ENCODE measurements around the gene CLHC1.

The CLHC1 gene

DNA sequence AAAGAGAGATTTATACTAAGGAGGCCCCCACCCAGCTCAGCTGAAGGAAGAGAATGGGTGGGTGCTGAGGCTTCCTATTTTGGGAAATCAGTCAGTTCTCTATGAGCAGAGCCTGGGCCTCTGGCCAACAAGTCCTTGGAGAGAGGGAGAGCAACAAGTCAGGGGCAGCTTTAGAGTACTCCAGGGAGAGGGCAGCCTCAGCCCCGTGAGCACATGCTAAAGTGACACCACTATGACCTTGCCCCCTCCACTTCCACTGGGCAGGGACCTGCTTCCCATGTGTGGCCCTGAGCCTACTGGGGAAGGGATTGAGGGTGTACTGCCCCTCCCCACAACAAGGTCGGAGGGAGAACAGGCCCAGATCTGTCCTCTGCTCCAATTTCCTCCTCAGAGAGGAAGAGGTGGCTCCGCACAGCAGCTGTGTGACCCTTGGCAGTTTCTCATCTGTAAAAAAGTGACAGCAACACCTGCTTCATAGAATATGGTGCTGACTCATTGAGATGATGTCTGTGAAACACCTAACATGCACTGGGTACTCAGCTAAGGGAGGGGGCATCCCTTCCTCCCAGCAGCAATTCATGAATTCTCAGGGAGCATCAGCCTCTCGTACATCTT lies 72.9 kb downstream of the CLHC1 start:
- CTCF ChIA-PET, result interaction anchor here (0.6 to 0.8 kb wide), 3 partner anchors 39 to 118 kb away, joined by 3 to 6 read pairs (median 4); no protein-coding TSS in a partner anchor
- Histone ChIP-seq H3K4me3 (ENCODE audit: low read depth, low read length) (no peak overlapping the region), H3K27ac (ENCODE audit: extremely low read depth, low read depth, low read length) (no peak overlapping the region), H3K4me1 (ENCODE audit: control insufficient read depth, insufficient read depth, low read length) (peaks cover 5% of the 10 kb centered on the region; the same call in 1 of the 2 replicates), H3K36me3 (ENCODE audit: control insufficient read depth in 2 of 2, insufficient read depth in 1 of 2, low read length in 2 of 2) (no peaks in the 10 kb centered on the region), H3K9me3 (ENCODE audit: control insufficient read depth, insufficient read depth, low read depth, low read length) (no peaks in the 10 kb centered on the region)
- TF ChIP-seq ZFP3 (tag by site-specific recombination; IDR thresholded peaks at IDR 0.05; ENCODE audit: low read depth) (no peak), ZNF692 (tag by site-specific recombination; IDR thresholded peaks at IDR 0.05) (no peak), ZNF610 (tag by site-specific recombination; IDR thresholded peaks at IDR 0.05; ENCODE audit: borderline replicate concordance) (no peak), ZNF292 (tag by site-specific recombination; IDR thresholded peaks at IDR 0.05; ENCODE audit: borderline replicate concordance, low read depth) (no peak), ZNF664 (tag by site-specific recombination; IDR thresholded peaks at IDR 0.05) (no peak), ZNF366 (tag by site-specific recombination; conservative IDR thresholded peaks at IDR 0.05) (no peak), ZNF660 (tag by site-specific recombination; IDR thresholded peaks at IDR 0.05) (no peak), SCRT1 (tag by site-specific recombination; IDR thresholded peaks at IDR 0.05; ENCODE audit: borderline replicate concordance) (peak; percentile 54; the same call in 1 of the 2 replicates), ZBTB48 (tag by site-specific recombination; IDR thresholded peaks at IDR 0.05) (peak; percentile 24; the same call in 1 of the 2 replicates), ZNF239 (tag by site-specific recombination; IDR thresholded peaks at IDR 0.05) (no peak), ZEB2 (tag by site-specific recombination; IDR thresholded peaks at IDR 0.05) (no peak), SCRT2 (tag by site-specific recombination; IDR thresholded peaks at IDR 0.05) (peak; percentile 93), ZNF670 (tag by site-specific recombination; IDR thresholded peaks at IDR 0.05; ENCODE audit: low read depth) (no peak)
- TF ChIP-seq, protein P1, sequence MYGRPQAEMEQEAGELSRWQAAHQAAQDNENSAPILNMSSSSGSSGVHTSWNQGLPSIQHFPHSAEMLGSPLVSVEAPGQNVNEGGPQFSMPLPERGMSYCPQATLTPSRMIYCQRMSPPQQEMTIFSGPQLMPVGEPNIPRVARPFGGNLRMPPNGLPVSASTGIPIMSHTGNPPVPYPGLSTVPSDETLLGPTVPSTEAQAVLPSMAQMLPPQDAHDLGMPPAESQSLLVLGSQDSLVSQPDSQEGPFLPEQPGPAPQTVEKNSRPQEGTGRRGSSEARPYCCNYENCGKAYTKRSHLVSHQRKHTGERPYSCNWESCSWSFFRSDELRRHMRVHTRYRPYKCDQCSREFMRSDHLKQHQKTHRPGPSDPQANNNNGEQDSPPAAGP (tag by site-specific recombination; IDR thresholded peaks at IDR 0.05), result no peak
- TF ChIP-seq, protein P2, sequence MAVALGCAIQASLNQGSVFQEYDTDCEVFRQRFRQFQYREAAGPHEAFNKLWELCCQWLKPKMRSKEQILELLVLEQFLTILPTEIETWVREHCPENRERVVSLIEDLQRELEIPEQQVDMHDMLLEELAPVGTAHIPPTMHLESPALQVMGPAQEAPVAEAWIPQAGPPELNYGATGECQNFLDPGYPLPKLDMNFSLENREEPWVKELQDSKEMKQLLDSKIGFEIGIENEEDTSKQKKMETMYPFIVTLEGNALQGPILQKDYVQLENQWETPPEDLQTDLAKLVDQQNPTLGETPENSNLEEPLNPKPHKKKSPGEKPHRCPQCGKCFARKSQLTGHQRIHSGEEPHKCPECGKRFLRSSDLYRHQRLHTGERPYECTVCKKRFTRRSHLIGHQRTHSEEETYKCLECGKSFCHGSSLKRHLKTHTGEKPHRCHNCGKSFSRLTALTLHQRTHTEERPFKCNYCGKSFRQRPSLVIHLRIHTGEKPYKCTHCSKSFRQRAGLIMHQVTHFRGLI (tag by site-specific recombination; IDR thresholded peaks at IDR 0.05), result no peak
- TF ChIP-seq, protein P3, sequence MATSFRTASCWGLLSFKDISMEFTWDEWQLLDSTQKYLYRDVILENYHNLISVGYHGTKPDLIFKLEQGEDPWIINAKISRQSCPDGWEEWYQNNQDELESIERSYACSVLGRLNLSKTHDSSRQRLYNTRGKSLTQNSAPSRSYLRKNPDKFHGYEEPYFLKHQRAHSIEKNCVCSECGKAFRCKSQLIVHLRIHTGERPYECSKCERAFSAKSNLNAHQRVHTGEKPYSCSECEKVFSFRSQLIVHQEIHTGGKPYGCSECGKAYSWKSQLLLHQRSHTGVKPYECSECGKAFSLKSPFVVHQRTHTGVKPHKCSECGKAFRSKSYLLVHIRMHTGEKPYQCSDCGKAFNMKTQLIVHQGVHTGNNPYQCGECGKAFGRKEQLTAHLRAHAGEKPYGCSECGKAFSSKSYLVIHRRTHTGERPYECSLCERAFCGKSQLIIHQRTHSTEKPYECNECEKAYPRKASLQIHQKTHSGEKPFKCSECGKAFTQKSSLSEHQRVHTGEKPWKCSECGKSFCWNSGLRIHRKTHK (tag by site-specific recombination; IDR thresholded peaks at IDR 0.05), result no peak
- POLR2A ChIA-PET, result no interaction called here

- H3K27ac ChIP-seq (ENCODE audit: extremely low read depth, low read depth, low read length), result no peak overlapping the region
- peaks cover 5% of the 10 kb centered on the region; the same call in 1 of the 2 replicates for H3K4me1 ChIP-seq (ENCODE audit: control insufficient read depth, insufficient read depth, low read length)
- no peaks in the 10 kb centered on the region for H3K9me3 ChIP-seq (ENCODE audit: control insufficient read depth, insufficient read depth, low read depth, low read length)
- no peaks in the 10 kb centered on the region for H3K36me3 ChIP-seq (ENCODE audit: control insufficient read depth in 2 of 2, insufficient read depth in 1 of 2, low read length in 2 of 2)
- POLR2A ChIA-PET, result no interaction called here
- CTCF ChIA-PET, result interaction anchor here (0.7 kb wide), 1 partner anchor 15 kb away, joined by 3 read pairs; no protein-coding TSS in a partner anchor
- H3K4me3 ChIP-seq (ENCODE audit: low read depth, low read length), result no peak overlapping the region
- TF ChIP-seq ZNF341 (tag by site-specific recombination; IDR thresholded peaks at IDR 0.05; ENCODE audit: low read depth) (no peak), ZNF76 (tag by site-specific recombination; IDR thresholded peaks at IDR 0.05; ENCODE audit: borderline replicate concordance, low read depth) (no peak)
- TF ChIP-seq, protein P1 (tag by site-specific recombination; IDR thresholded peaks at IDR 0.05), result no peak
- TF ChIP-seq, protein P3 (tag by site-specific recombination; IDR thresholded peaks at IDR 0.05), result no peak
Measured at GRCh38 chr2:55158111-55158814, 73.8 kb downstream of the CLHC1 start.

All from HEK293 (cell line).